HL-60 (cell line): ENCODE data around the gene UBL4B.

Source experiments
- DNase-seq, 2 experiments: peaks; one replicate each; pipeline ENCODE4 v3.0.0-alpha.2; 2010 to 2020; ENCODE audit warnings: low read depth in 1 of 2, low spot score in 1 of 2
- H3K27ac ChIP-seq: fragments of 250-450 bp; sonication (Bioruptor Pico); replicated peaks from 2 replicates; pipeline ENCODE4 v1.5.1; 2020; ENCODE audit warnings: mild to moderate bottlenecking, moderate library complexity
- H3K27me3 ChIP-seq: fragments of 250-450 bp; sonication (Bioruptor Pico); 2 replicates; pipeline ENCODE4 v1.5.1; 2021; ENCODE audit warnings: mild to moderate bottlenecking, moderate library complexity; ENCODE audit not compliant: insufficient read depth, poor library complexity, severe bottlenecking
- H3K4me3 ChIP-seq: replicated peaks from 2 replicates; pipeline ENCODE4 v1.5.1; 2011; ENCODE audit warnings: mild to moderate bottlenecking, control low read depth, low read length; ENCODE audit not compliant: insufficient read depth
- GABPA ChIP-seq: IDR thresholded peaks from 2 replicates; pipeline ENCODE4 v1.6.1; 2012; ENCODE audit warnings: low read depth
- POLR2AphosphoS5 ChIP-seq: IDR thresholded peaks from 2 replicates; pipeline ENCODE4 v1.6.1; 2012; ENCODE audit warnings: low read depth
- SPI1 ChIP-seq: IDR thresholded peaks from 2 replicates; pipeline ENCODE4 v1.6.1; 2012; ENCODE audit warnings: low read depth, mild to moderate bottlenecking, borderline replicate concordance
- TF ChIP-seq, protein P1 (sequence below): IDR thresholded peaks from 2 replicates; pipeline ENCODE4 v1.6.1; 2012; ENCODE audit warnings: low read depth; ENCODE audit not compliant: insufficient replicate concordance
- TF ChIP-seq, protein P2 (sequence below): IDR thresholded peaks from one replicate; pipeline ENCODE4 v1.5.1; 2011; ENCODE audit warnings: low read length, control low read depth, inconsistent platforms; ENCODE audit not compliant: insufficient read depth

UBL4B gene

DNA sequence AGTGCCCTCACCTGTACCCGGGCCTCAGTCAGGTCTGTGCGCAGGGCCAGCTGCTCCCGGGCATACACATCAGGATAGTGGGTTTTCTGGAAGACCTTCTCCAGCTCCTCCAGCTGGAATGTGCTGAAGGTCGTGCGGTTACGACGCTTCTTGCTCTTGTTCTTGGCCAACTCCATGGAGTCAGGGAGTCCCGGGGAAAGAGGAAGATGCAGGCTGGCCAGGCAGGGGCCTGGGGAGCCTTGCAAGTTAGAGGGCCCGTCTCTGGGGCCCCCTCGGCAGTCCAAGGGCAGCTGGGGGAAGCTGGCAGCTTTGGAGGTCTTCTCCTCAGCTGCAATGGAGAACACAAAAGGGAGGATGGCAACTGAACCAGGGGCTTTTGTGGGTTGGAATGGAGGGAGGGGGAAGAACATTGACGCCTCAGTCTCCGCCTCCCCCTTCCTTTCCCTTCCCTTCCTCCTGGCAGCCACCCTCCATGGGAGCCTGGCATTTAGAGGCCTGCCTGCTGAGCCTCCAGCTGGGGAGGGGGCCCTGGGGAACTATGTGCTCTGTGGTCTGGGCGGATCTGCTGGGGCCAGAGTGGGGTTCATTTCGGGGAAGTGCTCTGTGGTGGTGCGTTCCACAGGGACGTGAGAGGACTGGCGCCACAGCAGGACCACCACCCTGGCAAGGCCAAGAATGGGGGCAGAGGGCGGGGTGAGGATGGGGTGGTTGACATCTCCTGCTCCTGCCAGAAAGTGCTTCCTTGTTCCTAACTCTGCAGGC is 47.5 kb upstream of the UBL4B start:
- no peak overlapping the region for H3K4me3 ChIP-seq
- peaks cover 33% of the 10 kb centered on the region for H3K27me3 ChIP-seq
- no peak for DNase-seq
- H3K27ac ChIP-seq, result no peak overlapping the region
- no peak for TF ChIP-seq POLR2AphosphoS5
- no peak for TF ChIP-seq GABPA
- TF ChIP-seq, protein P1, sequence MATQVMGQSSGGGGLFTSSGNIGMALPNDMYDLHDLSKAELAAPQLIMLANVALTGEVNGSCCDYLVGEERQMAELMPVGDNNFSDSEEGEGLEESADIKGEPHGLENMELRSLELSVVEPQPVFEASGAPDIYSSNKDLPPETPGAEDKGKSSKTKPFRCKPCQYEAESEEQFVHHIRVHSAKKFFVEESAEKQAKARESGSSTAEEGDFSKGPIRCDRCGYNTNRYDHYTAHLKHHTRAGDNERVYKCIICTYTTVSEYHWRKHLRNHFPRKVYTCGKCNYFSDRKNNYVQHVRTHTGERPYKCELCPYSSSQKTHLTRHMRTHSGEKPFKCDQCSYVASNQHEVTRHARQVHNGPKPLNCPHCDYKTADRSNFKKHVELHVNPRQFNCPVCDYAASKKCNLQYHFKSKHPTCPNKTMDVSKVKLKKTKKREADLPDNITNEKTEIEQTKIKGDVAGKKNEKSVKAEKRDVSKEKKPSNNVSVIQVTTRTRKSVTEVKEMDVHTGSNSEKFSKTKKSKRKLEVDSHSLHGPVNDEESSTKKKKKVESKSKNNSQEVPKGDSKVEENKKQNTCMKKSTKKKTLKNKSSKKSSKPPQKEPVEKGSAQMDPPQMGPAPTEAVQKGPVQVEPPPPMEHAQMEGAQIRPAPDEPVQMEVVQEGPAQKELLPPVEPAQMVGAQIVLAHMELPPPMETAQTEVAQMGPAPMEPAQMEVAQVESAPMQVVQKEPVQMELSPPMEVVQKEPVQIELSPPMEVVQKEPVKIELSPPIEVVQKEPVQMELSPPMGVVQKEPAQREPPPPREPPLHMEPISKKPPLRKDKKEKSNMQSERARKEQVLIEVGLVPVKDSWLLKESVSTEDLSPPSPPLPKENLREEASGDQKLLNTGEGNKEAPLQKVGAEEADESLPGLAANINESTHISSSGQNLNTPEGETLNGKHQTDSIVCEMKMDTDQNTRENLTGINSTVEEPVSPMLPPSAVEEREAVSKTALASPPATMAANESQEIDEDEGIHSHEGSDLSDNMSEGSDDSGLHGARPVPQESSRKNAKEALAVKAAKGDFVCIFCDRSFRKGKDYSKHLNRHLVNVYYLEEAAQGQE, result no peak
- TF ChIP-seq SPI1, result no peak
- TF ChIP-seq, protein P2, sequence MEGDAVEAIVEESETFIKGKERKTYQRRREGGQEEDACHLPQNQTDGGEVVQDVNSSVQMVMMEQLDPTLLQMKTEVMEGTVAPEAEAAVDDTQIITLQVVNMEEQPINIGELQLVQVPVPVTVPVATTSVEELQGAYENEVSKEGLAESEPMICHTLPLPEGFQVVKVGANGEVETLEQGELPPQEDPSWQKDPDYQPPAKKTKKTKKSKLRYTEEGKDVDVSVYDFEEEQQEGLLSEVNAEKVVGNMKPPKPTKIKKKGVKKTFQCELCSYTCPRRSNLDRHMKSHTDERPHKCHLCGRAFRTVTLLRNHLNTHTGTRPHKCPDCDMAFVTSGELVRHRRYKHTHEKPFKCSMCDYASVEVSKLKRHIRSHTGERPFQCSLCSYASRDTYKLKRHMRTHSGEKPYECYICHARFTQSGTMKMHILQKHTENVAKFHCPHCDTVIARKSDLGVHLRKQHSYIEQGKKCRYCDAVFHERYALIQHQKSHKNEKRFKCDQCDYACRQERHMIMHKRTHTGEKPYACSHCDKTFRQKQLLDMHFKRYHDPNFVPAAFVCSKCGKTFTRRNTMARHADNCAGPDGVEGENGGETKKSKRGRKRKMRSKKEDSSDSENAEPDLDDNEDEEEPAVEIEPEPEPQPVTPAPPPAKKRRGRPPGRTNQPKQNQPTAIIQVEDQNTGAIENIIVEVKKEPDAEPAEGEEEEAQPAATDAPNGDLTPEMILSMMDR, result no peak

DNA sequence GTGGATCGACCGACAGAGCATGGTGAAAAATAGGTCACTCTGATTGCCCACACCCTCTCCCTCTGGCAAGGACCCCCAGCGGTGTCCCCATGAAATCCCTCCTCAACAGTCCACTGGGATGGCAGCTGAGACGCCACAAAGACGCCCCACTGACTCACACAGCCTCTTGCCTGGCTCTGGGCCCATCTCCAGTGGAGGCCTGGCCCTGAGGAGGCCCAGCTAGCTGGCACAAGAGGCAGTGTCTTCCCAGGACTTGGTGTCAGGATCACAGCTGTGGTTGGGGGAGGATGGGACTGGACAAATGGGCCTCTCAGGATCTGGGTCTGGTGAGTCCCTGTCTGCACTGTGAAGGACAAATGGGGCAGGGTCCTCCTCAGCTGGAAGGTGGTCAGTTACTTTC is 46.4 kb upstream of the UBL4B start:
- no peak for DNase-seq
- H3K27ac ChIP-seq, result no peak overlapping the region
- H3K27me3 ChIP-seq, result peaks cover 39% of the 10 kb centered on the region
- H3K4me3 ChIP-seq, result no peak overlapping the region
- TF ChIP-seq POLR2AphosphoS5, result no peak
- TF ChIP-seq GABPA, result no peak
- TF ChIP-seq SPI1, result no peak
- TF ChIP-seq, protein P1, result no peak
- TF ChIP-seq, protein P2, result no peak

DNA sequence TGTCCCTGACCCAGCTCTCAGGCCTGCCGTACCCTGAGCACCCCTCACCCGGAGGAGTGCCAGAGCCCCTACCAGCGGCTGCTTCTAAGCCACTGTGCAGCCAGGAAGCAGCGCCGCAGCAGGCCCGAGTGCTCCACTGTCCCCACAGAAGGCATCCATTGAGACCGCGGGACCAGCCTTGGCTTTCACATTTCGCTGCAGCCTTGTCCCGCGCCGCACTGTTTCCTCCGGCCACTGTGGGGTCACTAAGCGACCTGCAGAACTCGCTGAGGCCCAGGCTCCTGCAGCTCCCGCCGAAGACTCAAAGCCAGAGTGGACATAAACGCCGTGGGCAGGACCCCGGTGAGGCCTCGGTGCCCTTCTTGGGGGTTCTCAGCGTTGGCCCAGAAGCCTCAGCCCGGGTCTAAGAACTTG is 44.8 kb upstream of the UBL4B start:
- DNase-seq, result no peak
- H3K4me3 ChIP-seq, result no peak overlapping the region
- peaks cover 54% of the 10 kb centered on the region for H3K27me3 ChIP-seq

More for the DNA sequence above, 44.8 kb upstream of the UBL4B start:
- TF ChIP-seq POLR2AphosphoS5, result no peak
- TF ChIP-seq, protein P2, result no peak
- TF ChIP-seq, protein P1, result no peak
- TF ChIP-seq GABPA, result no peak
- TF ChIP-seq SPI1, result no peak
- no peak overlapping the region for H3K27ac ChIP-seq
